ENCODE results near the gene PRKCZ. TPM values are rescaled to one million over a fixed set of nuclear protein-coding genes. Genes with fewer than 3 reads are reported as not detected.

PRKCZ gene
- total RNA-seq, 2 experiments from 2014 or later: 8.0 to 10.0 TPM

DNA sequence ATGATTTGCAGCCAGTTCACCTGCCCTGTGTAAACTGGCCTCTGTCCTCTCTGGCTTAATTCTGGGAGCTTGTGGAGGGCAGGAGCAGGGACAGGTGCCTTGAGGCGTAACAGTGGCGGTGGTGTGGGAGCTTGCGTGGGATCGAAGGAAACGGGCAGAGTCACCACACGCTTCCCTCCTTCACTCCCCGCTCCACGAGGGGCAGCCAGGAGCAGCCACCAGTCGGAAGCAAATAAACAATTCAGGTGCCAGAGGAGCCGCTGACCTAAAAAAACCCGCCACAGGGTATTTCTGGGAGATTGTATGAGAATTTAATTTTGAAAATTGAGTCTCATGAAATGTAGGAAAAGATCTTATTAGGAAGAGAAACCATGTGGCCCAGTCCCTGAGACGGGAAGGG is 118.3 kb downstream of the PRKCZ start:
- no peaks in the 10 kb centered on the region for H3K79me2 ChIP-seq (ENCODE audit: insufficient read depth, low read depth, low read length)
- no peak for TF ChIP-seq EZH2phosphoT487 (IDR thresholded peaks at IDR 0.05; ENCODE audit: borderline replicate concordance, low read depth, low read length)
- TF ChIP-seq, protein P1, sequence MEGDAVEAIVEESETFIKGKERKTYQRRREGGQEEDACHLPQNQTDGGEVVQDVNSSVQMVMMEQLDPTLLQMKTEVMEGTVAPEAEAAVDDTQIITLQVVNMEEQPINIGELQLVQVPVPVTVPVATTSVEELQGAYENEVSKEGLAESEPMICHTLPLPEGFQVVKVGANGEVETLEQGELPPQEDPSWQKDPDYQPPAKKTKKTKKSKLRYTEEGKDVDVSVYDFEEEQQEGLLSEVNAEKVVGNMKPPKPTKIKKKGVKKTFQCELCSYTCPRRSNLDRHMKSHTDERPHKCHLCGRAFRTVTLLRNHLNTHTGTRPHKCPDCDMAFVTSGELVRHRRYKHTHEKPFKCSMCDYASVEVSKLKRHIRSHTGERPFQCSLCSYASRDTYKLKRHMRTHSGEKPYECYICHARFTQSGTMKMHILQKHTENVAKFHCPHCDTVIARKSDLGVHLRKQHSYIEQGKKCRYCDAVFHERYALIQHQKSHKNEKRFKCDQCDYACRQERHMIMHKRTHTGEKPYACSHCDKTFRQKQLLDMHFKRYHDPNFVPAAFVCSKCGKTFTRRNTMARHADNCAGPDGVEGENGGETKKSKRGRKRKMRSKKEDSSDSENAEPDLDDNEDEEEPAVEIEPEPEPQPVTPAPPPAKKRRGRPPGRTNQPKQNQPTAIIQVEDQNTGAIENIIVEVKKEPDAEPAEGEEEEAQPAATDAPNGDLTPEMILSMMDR (conservative IDR thresholded peaks at IDR 0.05; ENCODE audit: low read length): no peak
- no peaks in the 10 kb centered on the region for H3K36me3 ChIP-seq (ENCODE audit: insufficient read depth, low read length)
- H3K27ac ChIP-seq (ENCODE audit: low read depth, low read length, poor library complexity, severe bottlenecking): no peak overlapping the region
- H3K9me2 ChIP-seq (ENCODE audit: insufficient read depth, low read length): no peaks in the 10 kb centered on the region
- no peaks in the 10 kb centered on the region for H4K20me1 ChIP-seq (ENCODE audit: insufficient read depth, low read length)
- ChIA-PET POLR2A (no interaction called here), CTCF (ENCODE audit: unreplicated experiment) (no interaction called here)
- intact Hi-C loops (cut with micrococcal nuclease; ENCODE audit: unreplicated experiment): no loop called here
- H3K4me1 ChIP-seq (ENCODE audit: insufficient read depth, low read length, poor library complexity, severe bottlenecking): no peaks in the 10 kb centered on the region
- H2AFZ ChIP-seq (ENCODE audit: low read length): no peak overlapping the region
- H3K9me3 ChIP-seq (ENCODE audit: low read length): no peaks in the 10 kb centered on the region
- H3K4me2 ChIP-seq (ENCODE audit: low read length): no peak overlapping the region
- no peak overlapping the region for H3K4me3 ChIP-seq (ENCODE audit: low read depth, low read length, poor library complexity, severe bottlenecking)
- no peak for DNase-seq (ENCODE audit: low spot score)
- BruUV-seq (replicated peaks): no TSS peak

DNA sequence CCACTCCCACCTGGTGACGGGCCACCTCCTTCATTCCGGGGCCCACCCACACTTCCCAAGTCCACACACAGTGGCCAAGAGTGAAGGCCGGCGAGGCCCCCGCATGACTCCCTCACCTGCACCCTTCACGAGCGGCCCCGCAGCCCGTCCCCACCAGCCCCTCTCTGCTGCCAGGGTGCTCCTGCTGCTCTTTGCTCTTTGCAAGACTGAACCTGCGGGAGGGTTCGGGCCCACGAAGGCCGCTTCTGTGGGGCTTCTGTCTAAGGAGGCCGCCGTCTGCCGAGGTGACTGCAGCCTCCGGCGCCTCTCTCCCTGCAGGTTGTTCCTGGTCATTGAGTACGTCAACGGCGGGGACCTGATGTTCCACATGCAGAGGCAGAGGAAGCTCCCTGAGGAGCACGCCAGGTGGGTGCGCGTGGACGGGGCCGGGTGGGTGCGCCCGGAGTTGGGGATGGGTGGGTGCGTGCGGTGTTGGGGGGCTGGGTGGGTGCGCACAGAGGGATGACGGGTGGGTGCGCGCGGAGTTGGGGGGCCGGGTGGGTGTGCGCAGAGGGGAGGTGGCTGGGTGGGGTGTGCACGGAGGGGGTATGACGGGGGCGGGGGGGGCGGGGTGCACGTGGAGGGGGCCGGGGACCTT is 119.1 kb downstream of the PRKCZ start:
- CTCF ChIA-PET (ENCODE audit: unreplicated experiment): no interaction called here
- BruUV-seq (replicated peaks): no TSS peak
- POLR2A ChIA-PET: no interaction called here

DNA sequence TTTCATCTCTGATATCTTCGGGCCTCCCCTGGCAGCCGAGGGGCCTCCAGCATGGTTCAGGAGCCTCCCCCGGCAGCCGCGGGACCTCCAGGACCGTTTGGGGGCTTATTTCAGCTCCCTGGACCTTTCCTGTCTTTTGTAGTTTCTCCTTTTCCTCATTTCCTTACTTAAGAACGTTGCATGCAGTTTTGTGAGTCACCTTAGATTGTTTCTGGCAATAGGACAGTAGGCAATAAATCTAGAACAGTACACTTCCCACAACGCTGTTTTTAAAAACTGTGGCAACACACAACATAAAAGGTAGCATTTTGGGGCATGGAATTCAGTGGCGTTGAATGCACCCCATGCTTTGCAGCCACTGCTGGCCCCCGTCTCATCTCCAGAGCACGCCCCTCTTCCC is 120.0 kb downstream of the PRKCZ start:
- H3K4me1 ChIP-seq (ENCODE audit: insufficient read depth, low read length, poor library complexity, severe bottlenecking): no peaks in the 10 kb centered on the region
- TF ChIP-seq, protein P1 (conservative IDR thresholded peaks at IDR 0.05; ENCODE audit: low read length): no peak
- TF ChIP-seq EZH2phosphoT487 (IDR thresholded peaks at IDR 0.05; ENCODE audit: borderline replicate concordance, low read depth, low read length): no peak
- no peak overlapping the region for H2AFZ ChIP-seq (ENCODE audit: low read length)
- no peaks in the 10 kb centered on the region for H4K20me1 ChIP-seq (ENCODE audit: insufficient read depth, low read length)
- H3K4me3 ChIP-seq (ENCODE audit: low read depth, low read length, poor library complexity, severe bottlenecking): no peak overlapping the region
- no peak overlapping the region for H3K27ac ChIP-seq (ENCODE audit: low read depth, low read length, poor library complexity, severe bottlenecking)
- no peak for DNase-seq (ENCODE audit: low spot score)
- ChIA-PET CTCF (ENCODE audit: unreplicated experiment) (no interaction called here), POLR2A (no interaction called here)
- no peaks in the 10 kb centered on the region for H3K79me2 ChIP-seq (ENCODE audit: insufficient read depth, low read depth, low read length)
- no peaks in the 10 kb centered on the region for H3K36me3 ChIP-seq (ENCODE audit: insufficient read depth, low read length)
- no peaks in the 10 kb centered on the region for H3K9me2 ChIP-seq (ENCODE audit: insufficient read depth, low read length)
- intact Hi-C loops (cut with micrococcal nuclease; ENCODE audit: unreplicated experiment): no loop called here
- H3K9me3 ChIP-seq (ENCODE audit: low read length): no peaks in the 10 kb centered on the region
- no TSS peak for BruUV-seq (replicated peaks)
- no peak overlapping the region for H3K4me2 ChIP-seq (ENCODE audit: low read length)

More for the DNA sequence above, 119.1 kb downstream of the PRKCZ start:
- no peak overlapping the region for H3K27ac ChIP-seq (ENCODE audit: low read depth, low read length, poor library complexity, severe bottlenecking)
- H3K79me2 ChIP-seq (ENCODE audit: insufficient read depth, low read depth, low read length): no peaks in the 10 kb centered on the region
- H4K20me1 ChIP-seq (ENCODE audit: insufficient read depth, low read length): no peaks in the 10 kb centered on the region
- no peaks in the 10 kb centered on the region for H3K4me1 ChIP-seq (ENCODE audit: insufficient read depth, low read length, poor library complexity, severe bottlenecking)
- no peaks in the 10 kb centered on the region for H3K36me3 ChIP-seq (ENCODE audit: insufficient read depth, low read length)
- DNase-seq (ENCODE audit: low spot score): no peak
- no peak overlapping the region for H3K4me2 ChIP-seq (ENCODE audit: low read length)
- intact Hi-C loops (cut with micrococcal nuclease; ENCODE audit: unreplicated experiment): no loop called here
- no peaks in the 10 kb centered on the region for H3K9me2 ChIP-seq (ENCODE audit: insufficient read depth, low read length)
- no peaks in the 10 kb centered on the region for H3K9me3 ChIP-seq (ENCODE audit: low read length)
- TF ChIP-seq EZH2phosphoT487 (IDR thresholded peaks at IDR 0.05; ENCODE audit: borderline replicate concordance, low read depth, low read length): no peak
- TF ChIP-seq, protein P1 (conservative IDR thresholded peaks at IDR 0.05; ENCODE audit: low read length): no peak
- H3K4me3 ChIP-seq (ENCODE audit: low read depth, low read length, poor library complexity, severe bottlenecking): no peak overlapping the region
- no peak overlapping the region for H2AFZ ChIP-seq (ENCODE audit: low read length)
